ENCODE data around the gene PCDHB15.
"Not testable (repeated sequence)": the region's sequence is repeated elsewhere in the genome, so short reads cannot be mapped to it uniquely, and the experiment has no call there.

The PCDHB15 gene

DNA sequence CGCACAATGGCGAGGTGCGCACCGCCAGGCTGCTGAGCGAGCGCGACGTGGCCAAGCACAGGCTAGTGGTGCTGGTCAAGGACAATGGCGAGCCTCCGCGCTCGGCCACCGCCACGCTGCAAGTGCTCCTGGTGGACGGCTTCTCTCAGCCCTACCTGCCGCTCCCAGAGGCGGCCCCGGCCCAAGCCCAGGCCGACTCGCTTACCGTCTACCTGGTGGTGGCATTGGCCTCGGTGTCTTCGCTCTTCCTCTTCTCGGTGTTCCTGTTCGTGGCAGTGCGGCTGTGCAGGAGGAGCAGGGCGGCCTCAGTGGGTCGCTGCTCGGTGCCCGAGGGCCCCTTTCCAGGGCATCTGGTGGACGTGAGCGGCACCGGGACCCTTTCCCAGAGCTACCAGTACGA, 2.2 kb downstream of the PCDHB15 start:
- DNase-seq (ENCODE audit: low read depth, low spot score) = not testable (repeated sequence)

DNA sequence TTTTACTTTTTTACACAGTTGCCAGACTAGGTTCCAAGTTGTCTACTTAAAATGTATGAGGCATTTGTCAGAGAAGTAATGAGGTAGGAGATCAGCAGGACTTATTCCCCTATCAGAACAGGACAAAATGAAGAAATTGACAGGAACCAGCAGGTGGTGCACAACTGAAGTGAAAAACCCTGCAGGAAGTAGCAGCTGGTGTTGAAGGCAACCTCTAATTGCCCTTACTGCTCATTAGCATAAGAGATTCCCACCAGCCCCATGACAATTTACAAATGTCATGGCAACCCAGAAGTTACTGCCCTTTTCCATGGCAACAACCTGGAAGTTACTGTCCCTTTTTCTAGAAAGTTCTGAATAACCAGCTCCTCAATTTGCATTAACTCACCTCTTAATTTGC, 5.4 kb downstream of the PCDHB15 start:
- no peak for DNase-seq (ENCODE audit: low read depth, low spot score)

GRCh38 chr5:141258464-141258863, 13.3 kb downstream of the PCDHB15 start:
- DNase-seq (ENCODE audit: low read depth, low spot score) = no peak

DNA sequence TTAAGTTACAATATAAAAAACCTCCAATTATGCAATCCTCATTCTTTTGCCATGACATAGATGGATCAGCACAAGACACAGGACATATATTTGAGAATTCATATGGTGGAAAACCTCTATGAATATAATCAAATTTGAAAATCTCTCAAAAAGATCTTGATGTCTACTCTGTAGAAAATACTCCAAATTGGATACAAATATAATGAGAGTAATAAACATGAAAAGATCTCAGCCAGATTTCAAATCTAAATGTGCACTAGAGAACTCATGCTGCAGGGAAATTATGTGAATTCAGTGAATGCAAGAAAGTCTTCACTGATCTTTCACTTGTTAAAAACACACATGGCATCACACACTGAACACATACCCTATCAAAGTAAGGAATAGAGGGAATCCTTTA, 13.8 kb downstream of the PCDHB15 start:
- DNase-seq (ENCODE audit: low read depth, low spot score) = no peak

GRCh38 chr5:141260458-141261237, 15.5 kb downstream of the PCDHB15 start:
- no peak for DNase-seq (ENCODE audit: low read depth, low spot score)

GRCh38 chr5:141261238-141261546, 16.0 kb downstream of the PCDHB15 start:
- DNase-seq (ENCODE audit: low read depth, low spot score) = no peak

- no peak for DNase-seq (ENCODE audit: low read depth, low spot score)
Observed at GRCh38 chr5:141269195-141269594, 24.0 kb downstream of the PCDHB15 start.

GRCh38 chr5:141272906-141273305, 27.7 kb downstream of the PCDHB15 start:
- no peak for DNase-seq (ENCODE audit: low read depth, low spot score)

DNA sequence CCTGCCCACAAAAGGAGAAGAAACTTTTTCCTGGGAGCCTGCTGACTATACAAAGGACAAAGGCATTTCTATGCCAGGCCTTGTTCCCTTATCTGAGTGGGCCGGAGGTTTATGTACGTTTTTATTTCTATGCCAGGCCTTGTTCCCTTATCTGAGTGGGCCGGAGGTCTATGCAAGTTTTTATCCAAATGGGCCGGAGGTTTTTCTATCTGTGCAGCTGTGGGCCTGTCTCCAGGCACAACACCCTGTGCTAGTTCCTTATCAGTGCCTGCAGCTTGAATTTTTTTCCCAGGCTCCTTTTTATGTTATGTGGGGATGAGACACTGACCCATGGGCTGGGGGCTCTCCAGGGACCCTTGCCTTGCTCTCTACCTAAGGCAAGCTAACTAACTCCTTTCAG, 53.2 kb downstream of the PCDHB15 start:
- DNase-seq (ENCODE audit: low read depth, low spot score) = no peak
